ENCODE data around the gene RBFOX2.

DNA sequence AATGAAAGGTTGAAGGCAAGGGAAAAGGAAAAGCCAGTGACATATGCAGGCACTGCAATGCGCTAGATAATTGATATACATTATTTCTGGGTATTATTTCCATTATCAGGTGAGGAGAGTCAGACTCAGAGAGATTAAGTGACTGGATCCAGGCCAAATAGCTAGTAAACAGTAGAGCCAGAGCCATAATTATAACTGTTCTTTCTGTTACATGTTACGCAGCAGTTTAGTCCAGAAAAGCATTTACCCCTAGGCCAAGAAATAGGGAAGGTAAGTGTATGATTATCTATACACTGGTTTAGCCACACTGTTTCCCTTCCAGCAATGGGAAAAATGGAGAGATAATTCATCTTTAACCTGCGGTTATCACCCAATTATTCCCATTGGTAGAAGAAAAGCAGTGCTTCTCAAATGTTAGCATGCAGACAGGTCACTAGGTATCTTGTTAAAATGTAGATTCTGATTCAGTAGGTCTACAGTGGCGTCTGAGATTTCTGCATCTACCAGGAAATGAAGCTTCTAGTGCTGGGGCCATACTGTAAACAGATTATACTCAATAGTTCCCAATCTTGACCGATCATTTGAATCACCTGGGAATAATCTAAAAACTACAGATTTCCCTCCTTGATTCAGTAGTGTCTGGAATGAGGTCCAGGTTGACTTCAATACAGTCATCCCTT lies 69.4 kb downstream of the RBFOX2 start:
- TF ChIP-seq, protein P1, sequence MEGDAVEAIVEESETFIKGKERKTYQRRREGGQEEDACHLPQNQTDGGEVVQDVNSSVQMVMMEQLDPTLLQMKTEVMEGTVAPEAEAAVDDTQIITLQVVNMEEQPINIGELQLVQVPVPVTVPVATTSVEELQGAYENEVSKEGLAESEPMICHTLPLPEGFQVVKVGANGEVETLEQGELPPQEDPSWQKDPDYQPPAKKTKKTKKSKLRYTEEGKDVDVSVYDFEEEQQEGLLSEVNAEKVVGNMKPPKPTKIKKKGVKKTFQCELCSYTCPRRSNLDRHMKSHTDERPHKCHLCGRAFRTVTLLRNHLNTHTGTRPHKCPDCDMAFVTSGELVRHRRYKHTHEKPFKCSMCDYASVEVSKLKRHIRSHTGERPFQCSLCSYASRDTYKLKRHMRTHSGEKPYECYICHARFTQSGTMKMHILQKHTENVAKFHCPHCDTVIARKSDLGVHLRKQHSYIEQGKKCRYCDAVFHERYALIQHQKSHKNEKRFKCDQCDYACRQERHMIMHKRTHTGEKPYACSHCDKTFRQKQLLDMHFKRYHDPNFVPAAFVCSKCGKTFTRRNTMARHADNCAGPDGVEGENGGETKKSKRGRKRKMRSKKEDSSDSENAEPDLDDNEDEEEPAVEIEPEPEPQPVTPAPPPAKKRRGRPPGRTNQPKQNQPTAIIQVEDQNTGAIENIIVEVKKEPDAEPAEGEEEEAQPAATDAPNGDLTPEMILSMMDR (conservative IDR thresholded peaks at IDR 0.05; ENCODE audit: low read depth in 2 of 2): no peak
- no peak for TF ChIP-seq POLR2AphosphoS5 (IDR thresholded peaks at IDR 0.05; ENCODE audit: low read depth)
- TF ChIP-seq EZH2 (IDR thresholded peaks at IDR 0.05; ENCODE audit: low read depth, unreplicated experiment): no peak
- no peak for TF ChIP-seq CREB1 (CRISPR knock-in tag; IDR thresholded peaks at IDR 0.05; ENCODE audit: low read depth)
- TF ChIP-seq JUNB (IDR thresholded peaks at IDR 0.05; ENCODE audit: unreplicated experiment): no peak
- TF ChIP-seq, protein P2, sequence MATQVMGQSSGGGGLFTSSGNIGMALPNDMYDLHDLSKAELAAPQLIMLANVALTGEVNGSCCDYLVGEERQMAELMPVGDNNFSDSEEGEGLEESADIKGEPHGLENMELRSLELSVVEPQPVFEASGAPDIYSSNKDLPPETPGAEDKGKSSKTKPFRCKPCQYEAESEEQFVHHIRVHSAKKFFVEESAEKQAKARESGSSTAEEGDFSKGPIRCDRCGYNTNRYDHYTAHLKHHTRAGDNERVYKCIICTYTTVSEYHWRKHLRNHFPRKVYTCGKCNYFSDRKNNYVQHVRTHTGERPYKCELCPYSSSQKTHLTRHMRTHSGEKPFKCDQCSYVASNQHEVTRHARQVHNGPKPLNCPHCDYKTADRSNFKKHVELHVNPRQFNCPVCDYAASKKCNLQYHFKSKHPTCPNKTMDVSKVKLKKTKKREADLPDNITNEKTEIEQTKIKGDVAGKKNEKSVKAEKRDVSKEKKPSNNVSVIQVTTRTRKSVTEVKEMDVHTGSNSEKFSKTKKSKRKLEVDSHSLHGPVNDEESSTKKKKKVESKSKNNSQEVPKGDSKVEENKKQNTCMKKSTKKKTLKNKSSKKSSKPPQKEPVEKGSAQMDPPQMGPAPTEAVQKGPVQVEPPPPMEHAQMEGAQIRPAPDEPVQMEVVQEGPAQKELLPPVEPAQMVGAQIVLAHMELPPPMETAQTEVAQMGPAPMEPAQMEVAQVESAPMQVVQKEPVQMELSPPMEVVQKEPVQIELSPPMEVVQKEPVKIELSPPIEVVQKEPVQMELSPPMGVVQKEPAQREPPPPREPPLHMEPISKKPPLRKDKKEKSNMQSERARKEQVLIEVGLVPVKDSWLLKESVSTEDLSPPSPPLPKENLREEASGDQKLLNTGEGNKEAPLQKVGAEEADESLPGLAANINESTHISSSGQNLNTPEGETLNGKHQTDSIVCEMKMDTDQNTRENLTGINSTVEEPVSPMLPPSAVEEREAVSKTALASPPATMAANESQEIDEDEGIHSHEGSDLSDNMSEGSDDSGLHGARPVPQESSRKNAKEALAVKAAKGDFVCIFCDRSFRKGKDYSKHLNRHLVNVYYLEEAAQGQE (IDR thresholded peaks at IDR 0.05; ENCODE audit: unreplicated experiment): no peak
- TF ChIP-seq STAT1 (IDR thresholded peaks at IDR 0.05; ENCODE audit: unreplicated experiment): no peak
- TF ChIP-seq ZNF331 (CRISPR knock-in tag; IDR thresholded peaks at IDR 0.05; ENCODE audit: low read depth): no peak
- TF ChIP-seq, protein P3, sequence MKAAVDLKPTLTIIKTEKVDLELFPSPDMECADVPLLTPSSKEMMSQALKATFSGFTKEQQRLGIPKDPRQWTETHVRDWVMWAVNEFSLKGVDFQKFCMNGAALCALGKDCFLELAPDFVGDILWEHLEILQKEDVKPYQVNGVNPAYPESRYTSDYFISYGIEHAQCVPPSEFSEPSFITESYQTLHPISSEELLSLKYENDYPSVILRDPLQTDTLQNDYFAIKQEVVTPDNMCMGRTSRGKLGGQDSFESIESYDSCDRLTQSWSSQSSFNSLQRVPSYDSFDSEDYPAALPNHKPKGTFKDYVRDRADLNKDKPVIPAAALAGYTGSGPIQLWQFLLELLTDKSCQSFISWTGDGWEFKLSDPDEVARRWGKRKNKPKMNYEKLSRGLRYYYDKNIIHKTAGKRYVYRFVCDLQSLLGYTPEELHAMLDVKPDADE (IDR thresholded peaks at IDR 0.05): no peak

Measured in GM23338 (cell line).